ENCODE results near the gene ZNF543.
"Not testable (repeated sequence)": the region's sequence is repeated elsewhere in the genome, so short reads cannot be mapped to it uniquely, and the experiment has no call there.

ZNF543 gene

GRCh38 chr19:57320180-57321084 lies at the start of gene ZNF543:
TSS of gene ZNF543 (plus strand) at chr19:57320472. CDS start at chr19:57320854, 382 bp downstream.
- peak; percentile 90 to 91 for DNase-seq

GRCh38 chr19:57271280-57271679 lies 49.0 kb upstream of the ZNF543 start:
- DNase-seq = no peak

DNA sequence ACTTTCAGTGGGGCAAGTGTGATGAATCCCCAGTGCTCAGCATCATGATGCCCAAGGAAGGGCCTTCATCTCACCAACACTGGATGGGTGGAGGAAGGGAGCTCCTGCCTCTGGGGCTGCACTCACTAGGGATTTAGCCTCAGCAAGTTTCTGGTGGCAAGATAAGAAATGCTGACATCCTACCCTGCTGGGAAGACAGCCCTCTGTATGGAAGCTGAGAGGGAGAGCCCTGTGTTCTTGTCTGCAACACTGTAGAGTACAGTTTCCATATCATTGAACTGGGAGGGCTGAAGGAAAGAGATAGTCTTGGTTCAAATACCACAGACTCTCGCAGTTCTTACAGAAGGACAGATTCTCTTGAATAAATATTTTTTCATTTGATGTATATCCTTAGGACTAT lies 47.3 kb upstream of the ZNF543 start:
- no peak for DNase-seq

DNA sequence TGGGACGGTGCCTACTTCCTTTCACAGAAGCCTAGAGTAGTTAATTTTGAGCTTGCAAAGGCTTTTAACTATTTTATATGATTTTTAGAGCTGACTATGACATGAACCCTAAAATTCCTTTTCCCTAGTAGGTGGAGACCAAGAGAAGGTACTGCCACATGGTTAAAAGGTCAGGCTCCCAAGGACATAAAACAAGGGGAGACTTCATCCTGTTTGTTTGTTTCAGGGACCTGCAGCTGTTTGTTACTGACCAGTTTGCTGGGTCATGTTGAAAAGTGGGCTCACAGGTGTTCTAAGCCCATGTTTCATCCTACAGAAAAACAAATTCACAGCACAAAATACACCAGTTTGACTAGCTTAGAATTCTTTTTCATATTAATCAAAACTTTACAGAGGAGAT lies 43.8 kb upstream of the ZNF543 start:
- no peak for DNase-seq

GRCh38 chr19:57278481-57278880 lies 41.8 kb upstream of the ZNF543 start:
- DNase-seq = not testable (repeated sequence)

GRCh38 chr19:57279418-57280164 lies 40.7 kb upstream of the ZNF543 start:
- peak; percentile 68 to 86 for DNase-seq

DNA sequence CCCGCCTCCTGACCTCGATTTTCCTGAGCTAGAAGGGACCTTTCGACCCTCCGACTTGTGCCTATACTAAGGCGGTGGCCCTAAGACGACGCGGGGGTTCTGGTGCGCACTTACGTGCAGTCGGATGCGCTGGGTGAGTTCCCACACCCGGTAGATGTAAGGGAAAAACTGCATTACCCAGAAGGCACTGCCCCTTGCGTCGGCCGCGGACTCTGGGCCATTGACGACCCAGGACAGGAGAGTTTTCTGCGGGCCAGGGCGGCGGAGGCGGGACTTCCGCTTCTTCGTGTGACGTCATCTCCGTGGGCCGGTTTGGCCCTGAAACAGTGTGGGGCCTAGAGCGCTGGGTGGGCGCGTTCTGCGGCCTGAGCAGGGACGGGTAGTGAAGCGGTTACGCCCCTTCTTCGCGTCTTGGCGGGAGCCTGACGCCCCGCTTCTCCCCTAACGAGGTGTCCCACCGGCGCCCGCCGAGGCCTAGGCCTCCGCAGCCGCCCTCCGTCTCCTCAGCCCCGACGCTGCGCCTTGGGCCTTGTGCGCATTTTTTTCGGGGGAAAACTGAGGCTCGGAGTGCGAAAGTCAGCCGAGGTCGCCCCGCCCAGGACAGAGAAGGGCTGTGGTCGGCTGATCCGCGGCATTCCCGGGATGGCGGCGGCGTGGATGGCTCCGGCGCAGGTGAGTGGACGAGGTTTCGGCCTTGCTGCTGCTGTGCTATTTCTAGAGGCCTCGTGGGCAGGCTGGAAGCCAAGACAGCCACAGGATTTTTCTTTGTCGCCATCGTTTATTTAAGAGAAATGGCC lies 39.9 kb upstream of the ZNF543 start, which contains the start of gene ZNF460:
Gene ZNF460 (plus strand): TSS at position 321 of the 797 bp plus-strand sequence. CDS start 322 bp downstream, at position 643.
- DNase-seq = peak; percentile 95 to 96

GRCh38 chr19:57280962-57281400 lies 39.3 kb upstream of the ZNF543 start:
- peak in 1 of 2 experiments; percentile 6 for DNase-seq

DNA sequence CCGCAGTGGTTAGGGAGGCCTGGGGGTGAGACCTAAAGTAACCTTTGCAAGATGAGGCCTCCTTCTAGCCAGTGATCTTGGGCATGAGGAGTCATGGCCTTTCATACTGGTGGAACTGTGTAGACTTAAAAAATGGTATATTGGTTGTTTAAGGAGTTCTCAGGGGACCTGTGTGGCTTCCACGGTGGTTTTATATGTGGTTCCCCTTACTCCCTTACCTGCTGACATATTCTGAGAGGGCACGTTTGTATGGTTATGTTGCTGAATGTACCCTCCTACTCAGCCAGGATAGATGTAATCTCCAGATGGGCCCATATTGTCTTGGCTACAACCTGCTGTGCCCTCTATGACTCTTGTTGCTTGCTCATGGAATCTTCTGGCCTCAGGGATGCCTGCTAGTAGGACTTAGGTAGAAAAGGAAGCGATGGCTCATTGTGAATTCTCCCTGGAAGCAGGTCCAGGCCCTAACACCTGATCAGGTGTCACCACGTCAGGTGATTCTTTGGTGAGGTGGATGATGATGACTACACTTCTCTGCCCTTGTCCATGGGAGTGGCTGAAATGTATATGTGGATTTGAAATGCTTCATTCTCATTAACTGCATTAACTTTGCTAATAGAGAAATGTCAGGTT lies 38.1 kb upstream of the ZNF543 start:
- no peak for DNase-seq

DNA sequence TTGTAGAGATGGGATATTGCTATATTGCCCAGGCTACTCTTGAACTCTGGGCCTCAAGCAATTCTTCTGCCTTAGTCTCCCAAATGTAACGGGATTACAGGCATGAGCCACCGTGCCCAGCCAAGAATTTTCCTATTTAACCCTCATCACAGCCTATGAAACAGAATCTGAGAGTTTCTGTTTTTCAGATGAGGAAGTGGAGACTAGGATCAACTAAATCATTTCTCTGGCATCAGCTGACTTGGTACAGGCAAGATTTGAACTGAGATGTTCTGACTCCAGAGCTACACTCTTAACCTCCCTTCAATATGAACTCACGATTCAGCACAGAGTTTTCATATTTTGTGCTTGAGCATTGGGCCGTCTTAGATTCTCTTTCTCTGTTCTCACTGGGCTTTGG lies 31.9 kb upstream of the ZNF543 start:
- no peak for DNase-seq

DNA sequence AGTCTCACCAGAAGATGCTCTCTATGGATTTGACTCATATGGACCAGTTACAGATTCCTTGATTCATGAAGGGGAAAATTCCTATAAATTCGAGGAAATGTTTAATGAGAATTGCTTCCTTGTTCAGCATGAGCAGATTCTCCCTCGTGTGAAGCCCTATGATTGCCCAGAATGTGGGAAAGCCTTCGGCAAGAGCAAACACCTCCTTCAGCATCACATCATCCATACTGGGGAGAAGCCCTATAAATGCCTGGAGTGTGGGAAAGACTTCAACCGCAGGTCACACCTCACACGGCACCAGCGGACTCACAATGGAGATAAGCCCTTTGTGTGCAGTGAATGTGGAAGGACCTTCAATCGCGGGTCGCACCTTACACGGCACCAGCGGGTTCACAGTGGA lies 29.3 kb upstream of the ZNF543 start:
- no peak for DNase-seq

DNA sequence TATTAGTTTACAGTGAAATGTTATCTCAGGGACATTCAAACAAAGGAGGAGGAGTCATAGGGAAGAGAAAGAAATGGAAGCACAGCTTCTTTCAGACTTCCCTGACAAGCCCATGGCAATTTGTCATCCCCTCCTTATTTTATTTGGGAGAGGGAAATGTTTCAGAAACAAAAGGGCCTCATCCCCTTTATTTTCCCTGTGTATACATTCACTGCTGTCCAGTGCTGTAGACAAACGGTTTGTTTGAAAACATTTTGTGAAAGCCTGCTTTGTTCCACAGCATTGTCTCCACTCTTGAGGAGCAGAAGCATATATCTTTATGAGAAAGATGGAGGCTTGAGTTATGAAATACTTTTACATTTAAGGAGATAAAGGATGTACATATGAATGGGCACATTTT lies 27.7 kb upstream of the ZNF543 start:
- DNase-seq = no peak

GRCh38 chr19:57293719-57294118 lies 26.6 kb upstream of the ZNF543 start:
- no peak for DNase-seq

DNA sequence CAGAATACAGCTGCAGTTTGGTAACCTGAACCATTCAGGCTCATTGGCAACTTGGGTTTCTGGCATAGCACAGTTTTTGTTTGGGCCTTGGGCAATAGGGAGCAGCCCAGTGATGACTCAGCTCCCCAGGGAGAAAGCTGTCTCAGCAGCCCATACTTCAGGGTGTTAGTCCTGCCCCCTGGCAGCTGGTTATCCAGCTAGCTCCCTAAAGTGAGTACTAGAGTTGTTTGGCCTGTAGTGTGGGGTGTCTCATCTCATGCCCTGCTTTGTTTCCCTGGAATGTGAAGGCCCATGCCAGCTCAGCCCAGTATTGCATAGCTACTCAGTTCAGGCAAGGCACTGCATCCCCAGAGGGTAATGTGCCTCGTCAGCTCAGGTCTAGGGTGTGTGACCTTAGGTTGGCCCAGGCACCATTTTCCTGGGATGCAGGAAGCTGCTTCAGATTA lies 18.2 kb upstream of the ZNF543 start:
- DNase-seq = no peak

DNA sequence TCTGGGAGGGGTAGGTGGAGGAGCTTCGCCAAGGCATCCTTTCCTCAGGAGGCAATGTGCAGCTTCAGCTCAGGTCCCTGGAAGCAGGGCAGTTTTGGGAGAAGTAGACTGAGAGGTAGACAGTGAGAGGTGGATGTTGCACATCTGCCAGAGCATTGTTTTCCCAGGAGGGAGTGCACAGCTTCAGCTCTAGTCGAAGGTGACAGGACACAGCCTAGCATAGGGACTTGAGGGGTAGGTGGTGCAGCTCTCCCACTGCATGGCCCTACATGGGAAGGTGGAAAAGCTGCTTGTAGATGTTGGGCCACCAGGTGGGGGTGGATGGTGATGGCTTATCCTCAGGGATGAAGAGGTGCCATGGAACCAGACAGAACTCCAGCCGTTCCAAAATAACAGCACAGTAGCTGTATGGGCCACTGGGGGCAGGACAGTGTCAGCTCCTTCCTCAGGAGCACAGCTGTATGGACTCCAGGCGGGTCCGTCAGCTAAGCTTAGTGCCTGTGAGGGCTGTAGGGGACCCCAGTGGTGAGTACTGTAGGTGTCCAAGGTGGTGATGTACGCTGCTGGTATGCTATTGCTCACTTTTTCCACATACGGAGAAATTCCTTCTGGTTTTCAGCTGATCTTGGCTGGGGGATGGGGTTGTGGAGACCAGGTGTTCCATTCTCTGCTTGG lies 17.4 kb upstream of the ZNF543 start:
- DNase-seq = no peak

GRCh38 chr19:57305056-57305455 lies 15.2 kb upstream of the ZNF543 start:
- DNase-seq = no peak

DNA sequence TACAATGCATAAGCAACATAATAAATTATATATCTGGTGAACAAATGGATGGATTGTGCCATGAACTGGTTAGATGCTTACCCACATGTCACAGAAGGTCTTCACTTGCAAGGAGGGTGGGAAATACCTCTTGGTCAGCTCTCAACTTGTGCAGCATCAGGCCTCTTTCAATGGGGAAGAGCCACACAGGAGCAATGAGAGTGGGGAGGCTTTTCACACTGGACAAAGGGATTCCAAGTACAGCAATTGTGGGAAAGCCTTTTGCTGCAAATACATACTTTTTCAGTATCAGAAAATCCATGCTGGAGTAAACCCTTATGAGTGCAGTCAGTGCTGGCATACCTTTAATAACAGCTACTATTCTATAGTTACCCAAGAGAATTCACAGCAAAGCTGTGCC lies 11.8 kb upstream of the ZNF543 start:
- no peak for DNase-seq

GRCh38 chr19:57310792-57311191 lies 9.5 kb upstream of the ZNF543 start:
- DNase-seq = no peak

GRCh38 chr19:57314146-57314545 lies 6.1 kb upstream of the ZNF543 start:
- DNase-seq = no peak

DNA sequence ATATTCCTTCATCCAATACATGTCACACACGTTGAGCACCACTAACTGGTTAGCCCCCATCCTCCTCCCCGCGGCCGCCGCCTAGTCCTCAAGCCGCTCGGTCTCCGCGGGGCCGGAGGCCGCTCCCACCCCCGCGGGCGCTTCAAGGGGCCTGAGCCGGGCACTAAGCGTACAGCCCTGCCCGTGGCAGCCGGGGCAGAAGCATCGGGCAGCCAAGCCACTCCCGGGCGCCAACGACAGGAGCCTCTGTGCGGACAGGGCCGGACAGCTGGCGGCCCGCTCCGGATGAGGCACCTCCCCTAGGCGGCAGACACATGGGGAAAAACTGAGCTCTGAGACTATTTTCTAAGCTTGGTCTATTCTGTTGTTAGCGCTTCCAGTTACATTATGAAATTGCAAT lies 2.8 kb upstream of the ZNF543 start:
- DNase-seq = no peak

DNA sequence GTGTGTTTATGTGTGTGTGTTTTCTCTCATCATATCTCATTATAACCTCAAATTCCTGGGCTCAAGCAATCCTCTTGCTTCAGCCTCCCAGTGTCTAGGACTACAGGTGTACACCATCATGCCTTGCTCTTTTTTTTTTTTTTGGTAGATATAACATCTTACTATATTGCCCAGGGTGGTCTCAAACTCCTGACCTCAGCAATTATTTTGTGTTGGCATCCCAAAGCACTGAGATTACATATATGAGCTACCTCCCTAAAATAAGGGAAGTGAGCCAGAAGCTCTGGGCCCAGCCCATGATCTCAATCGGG lies 448 bp upstream of the ZNF543 start:
- no peak for DNase-seq

GRCh38 chr19:57321116-57321515 lies 844 bp downstream of the ZNF543 start:
- no peak for DNase-seq

Data from stimulated activated CD4-positive, alpha-beta T cell treated with anti-CD3 and anti-CD28 coated beads, Interleukin-4, amount 100 ng/mL, for 4 hours (primary cell).